Spleen (tissue), 11 donors: Measurements from ENCODE around the gene PTPN7. TPM values are rescaled to one million over a fixed set of nuclear protein-coding genes. Genes with fewer than 3 reads are reported as not detected.
"Not testable (repeated sequence)": the region's sequence is repeated elsewhere in the genome, so short reads cannot be mapped to it uniquely, and the experiment has no call there.

Source experiments
- DNase-seq: peaks from one replicate; pipeline ENCODE4 v3.0.0-alpha.2; 2020
- H3K27ac ChIP-seq, 8 donors: fragments of 200-600 bp; sonication (generic) in 7 of 8; 1 replicate in 4 of 8; 2 replicates in 4 of 8; pipeline versions ENCODE4 v1.5.0 to v1.8.0; 2016 to 2021; ENCODE audit warnings: inconsistent platforms in 4 of 8, mild to moderate bottlenecking in 4 of 8, moderate library complexity in 1 of 8
- H3K27me3 ChIP-seq, 7 donors: fragments of 200-600 bp; sonication (generic) in 6 of 7; replicated peaks in 1 of 7; 1 replicate in 4 of 7; 2 replicates in 3 of 7; pipeline versions ENCODE4 v1.5.0 to v1.8.0; 2016 to 2021; ENCODE audit warnings: inconsistent platforms in 3 of 7, mild to moderate bottlenecking in 1 of 7
- H3K36me3 ChIP-seq, 6 donors: fragments of 200-600 bp; sonication (generic) in 5 of 6; 1 replicate in 4 of 6; 2 replicates in 2 of 6; pipeline versions ENCODE4 v1.5.0 to v1.8.0; 2016 to 2021; ENCODE audit warnings: inconsistent platforms in 2 of 6
- H3K4me1 ChIP-seq, 6 donors: fragments of 200-600 bp; sonication (generic) in 5 of 6; 1 replicate in 3 of 6; 2 replicates in 3 of 6; pipeline versions ENCODE4 v1.5.0 to v1.8.0; 2016 to 2021; ENCODE audit warnings: inconsistent platforms in 3 of 6
- H3K4me3 ChIP-seq, 8 donors: fragments of 200-600 bp; sonication (generic) in 7 of 8; 1 replicate in 4 of 8; 2 replicates in 4 of 8; pipeline versions ENCODE4 v1.5.0 to v1.8.0; 2016 to 2021; ENCODE audit warnings: inconsistent platforms in 4 of 8, mild to moderate bottlenecking in 4 of 8, moderate library complexity in 2 of 8
- H3K9me3 ChIP-seq, 8 donors: fragments of 200-600 bp; sonication (generic) in 7 of 8; 1 replicate in 4 of 8; 2 replicates in 4 of 8; pipeline versions ENCODE4 v1.5.0 to v1.8.0; 2016 to 2021; ENCODE audit warnings: inconsistent platforms in 4 of 8
- POLR2A ChIP-seq, 3 donors: fragments of 450-650 bp; IDR thresholded peaks; one replicate each; pipeline ENCODE4 v1.5.1; 2017; ENCODE audit warnings: antibody characterized with exemption in 3 of 3, mild to moderate bottlenecking in 1 of 3
- POLR2AphosphoS5 ChIP-seq, 3 donors: sonication (generic); formaldehyde crosslinking; IDR thresholded peaks; one replicate each; pipeline ENCODE4 v1.5.1; 2017; ENCODE audit warnings: antibody characterized with exemption in 3 of 3
- WGBS, 5 donors: extraction: QIAGEN DNeasy Blood & Tissue Kit in 3 of 5; methylation state at CpG; one replicate each; pipeline versions ENCODE4 v1.1.5 to v1.1.7; 2013 to 2018; 5-methylcytosine and 5-hydroxymethylcytosine counted together
- intact Hi-C: fragments of 100-400 bp; cut with DNase I; formaldehyde crosslinking; loops from one replicate; pipeline ENCODE4 v1.15.0; 2023; ENCODE audit warnings: low total_unique reads
- polyA plus RNA-seq, 3 donors: library from polyadenylated mRNA; stranded (reverse); fragments of 200-250 nt; gene quantifications; one replicate each; pipeline ENCODE4 v1.2.1, GENCODE V29; 2013
- total RNA-seq, 7 donors: library from RNA; depleted of rRNA in 3 of 7; stranded (reverse); fragments of >200 nt in 3 of 7; fragmentation: NEBNext Ultra II Directional in 4 of 7; extraction: Animal tissue kit (Norgen Biotek cat#: 25700) in 4 of 7; gene quantifications; one replicate each; pipeline versions ENCODE4 v1.1.0 to v1.2.1, GENCODE V29; 2016 to 2021
- TF ChIP-seq, protein P1 (sequence below), 11 experiments: fragments of 200-600 bp in 7 of 11; fragments of 450-650 bp in 4 of 11; sonication (generic) in 4 of 11; IDR thresholded peaks in 8 of 11; conservative IDR thresholded peaks in 3 of 11; 1 replicate in 7 of 11; 2 replicates in 4 of 11; pipeline versions ENCODE4 v1.4.0 to v1.8.0; 2016 to 2021; ENCODE audit warnings: antibody characterized with exemption in 11 of 11, inconsistent platforms in 4 of 11, mild to moderate bottlenecking in 1 of 11
- donor health status: healthy with polysubstance abuse.
- donor health status: DM: no; HTN: no; CAD: no; lungs with moderate emphysema.
- donor health status: DM: no; HTN: no; CAD: no.
- donor health status: Bipolar disorder and iron deficiency.
- donor health status: healthy.
- donor health status: DM: no; HTN: no; CAD: no.
- donor health status: DM: yes; HTN: yes; CAD: no.

PTPN7 gene
- total and polyA plus RNA-seq, 10 donors = 27.8 to 49.0 (median 40.3) TPM

DNA sequence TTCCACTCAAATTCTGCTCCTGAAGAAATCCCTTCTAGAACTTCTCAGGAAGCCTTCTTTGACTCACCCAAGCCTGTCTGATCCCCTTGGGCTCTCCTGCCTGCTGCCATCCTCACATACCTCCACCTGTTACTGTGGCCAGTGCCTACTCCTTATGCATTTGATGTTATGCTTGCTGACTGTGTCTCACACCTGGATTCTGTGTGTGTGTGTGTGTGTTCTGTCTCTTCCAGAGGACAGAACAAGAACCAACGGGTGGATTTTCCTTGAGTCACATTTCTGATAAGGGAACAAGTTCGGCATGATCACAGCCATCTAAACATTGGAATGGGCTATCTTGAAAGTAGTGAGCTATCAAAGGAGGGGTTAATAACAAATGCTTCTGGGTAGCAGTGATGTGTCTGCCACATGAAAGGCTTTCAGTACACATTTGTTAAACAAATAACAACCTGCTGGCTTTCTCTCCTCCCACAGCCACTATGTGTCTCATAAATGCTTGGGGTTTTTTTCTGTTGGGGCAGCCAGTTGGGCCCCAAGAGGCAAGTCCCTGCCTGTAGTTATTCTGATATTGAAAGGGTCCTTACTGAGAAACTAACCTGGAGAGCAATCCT lies 46.6 kb downstream of the PTPN7 start:
- H3K27me3 ChIP-seq = peaks cover 0 to 4% (median 0%) of the 10 kb centered on the region in 7 donors
- 71 to 85% (median 83%) methylated on average over 2 of the region's 2 CpGs for WGBS, 5 donors
- no peaks in the 10 kb centered on the region for H3K4me1 ChIP-seq
- H3K4me3 ChIP-seq = no peak overlapping the region
- no peak overlapping the region for H3K27ac ChIP-seq
- DNase-seq = no peak
- H3K36me3 ChIP-seq = no peaks in the 10 kb centered on the region
- intact Hi-C loops = no loop called here
- TF ChIP-seq POLR2A (IDR thresholded peaks at IDR 0.05) = no peak
- TF ChIP-seq POLR2AphosphoS5 (IDR thresholded peaks at IDR 0.05) = no peak
- TF ChIP-seq, protein P1, sequence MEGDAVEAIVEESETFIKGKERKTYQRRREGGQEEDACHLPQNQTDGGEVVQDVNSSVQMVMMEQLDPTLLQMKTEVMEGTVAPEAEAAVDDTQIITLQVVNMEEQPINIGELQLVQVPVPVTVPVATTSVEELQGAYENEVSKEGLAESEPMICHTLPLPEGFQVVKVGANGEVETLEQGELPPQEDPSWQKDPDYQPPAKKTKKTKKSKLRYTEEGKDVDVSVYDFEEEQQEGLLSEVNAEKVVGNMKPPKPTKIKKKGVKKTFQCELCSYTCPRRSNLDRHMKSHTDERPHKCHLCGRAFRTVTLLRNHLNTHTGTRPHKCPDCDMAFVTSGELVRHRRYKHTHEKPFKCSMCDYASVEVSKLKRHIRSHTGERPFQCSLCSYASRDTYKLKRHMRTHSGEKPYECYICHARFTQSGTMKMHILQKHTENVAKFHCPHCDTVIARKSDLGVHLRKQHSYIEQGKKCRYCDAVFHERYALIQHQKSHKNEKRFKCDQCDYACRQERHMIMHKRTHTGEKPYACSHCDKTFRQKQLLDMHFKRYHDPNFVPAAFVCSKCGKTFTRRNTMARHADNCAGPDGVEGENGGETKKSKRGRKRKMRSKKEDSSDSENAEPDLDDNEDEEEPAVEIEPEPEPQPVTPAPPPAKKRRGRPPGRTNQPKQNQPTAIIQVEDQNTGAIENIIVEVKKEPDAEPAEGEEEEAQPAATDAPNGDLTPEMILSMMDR (IDR thresholded peaks at IDR 0.05 in 8 of 11, conservative IDR thresholded peaks at IDR 0.05 in 3 of 11) = no peak
- H3K9me3 ChIP-seq = no peaks in the 10 kb centered on the region

DNA sequence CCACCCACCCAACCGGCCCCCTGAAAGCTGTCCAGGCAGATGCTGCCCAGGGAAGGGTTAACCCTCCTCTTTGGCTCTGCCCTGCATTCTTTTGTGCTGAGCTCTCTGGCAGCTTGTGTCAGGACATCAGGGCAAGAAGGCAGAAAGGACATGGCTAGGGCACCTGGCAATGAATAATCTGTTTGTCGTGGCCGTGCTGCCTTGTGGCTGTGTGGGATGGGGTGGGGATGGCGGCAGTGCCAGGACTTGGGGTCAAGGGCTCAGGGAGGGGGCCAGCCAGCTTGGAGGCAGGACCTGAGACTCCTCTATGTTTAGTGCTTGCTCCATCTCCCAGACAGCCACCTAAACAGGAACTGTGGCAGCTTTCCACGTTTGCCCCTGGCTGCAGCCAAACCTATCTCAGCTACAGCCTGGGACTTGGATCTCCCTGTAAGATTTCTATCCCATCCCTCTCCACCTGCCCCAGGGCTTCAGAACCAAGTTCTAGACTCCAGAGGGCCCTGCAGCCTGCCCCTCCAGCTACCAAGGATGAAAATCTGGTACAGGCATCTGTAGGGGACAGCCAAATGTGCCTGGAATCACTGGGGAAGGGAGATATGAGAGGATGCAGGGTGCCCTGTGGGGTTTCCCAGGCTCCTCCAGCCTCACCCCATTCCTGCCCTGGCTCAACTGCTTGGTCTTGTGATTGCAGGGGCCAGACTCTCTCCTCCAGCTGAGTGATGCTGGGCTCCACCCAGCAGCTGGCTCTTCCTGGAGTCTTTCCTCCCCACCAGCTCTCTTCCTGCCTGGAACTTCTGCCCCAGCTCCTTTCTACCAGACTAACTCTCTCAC lies 47.3 kb downstream of the PTPN7 start:
- TF ChIP-seq POLR2AphosphoS5 (IDR thresholded peaks at IDR 0.05) = no peak
- Histone ChIP-seq H3K27me3 (peaks cover 0 to 3% (median 0%) of the 10 kb centered on the region in 7 donors), H3K27ac (no peak overlapping the region), H3K9me3 (no peaks in the 10 kb centered on the region), H3K4me1 (no peaks in the 10 kb centered on the region), H3K4me3 (no peak overlapping the region), H3K36me3 (no peaks in the 10 kb centered on the region)
- intact Hi-C loops = no loop called here
- no peak for DNase-seq
- WGBS, 5 donors = 44 to 58% (median 52%) methylated on average over 5 of the region's 5 CpGs

DNA sequence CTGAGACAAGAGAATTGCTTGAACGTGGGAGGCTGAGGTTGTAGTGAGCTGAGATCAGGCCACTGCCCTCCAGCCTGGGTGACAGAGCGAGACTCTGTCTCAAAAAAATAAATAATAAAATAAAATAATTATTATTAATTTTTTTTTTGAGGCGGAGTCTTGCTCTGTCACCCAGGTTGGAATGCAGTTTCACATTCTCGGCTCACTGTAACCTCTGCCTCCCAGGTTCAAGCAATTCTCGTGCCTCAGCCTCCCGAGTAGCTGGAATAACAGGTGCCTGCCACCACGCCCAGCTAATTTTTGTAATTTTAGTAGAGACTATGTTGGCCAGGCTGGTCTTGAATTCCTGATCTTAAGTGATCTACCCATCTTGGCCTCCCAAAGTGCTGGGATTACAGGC lies 48.8 kb downstream of the PTPN7 start:
- H3K27me3 ChIP-seq, intact Hi-C loops, DNase-seq, H3K27ac ChIP-seq, H3K4me3 ChIP-seq, H3K36me3 ChIP-seq, H3K4me1 ChIP-seq, H3K9me3 ChIP-seq: not testable (repeated sequence)
- WGBS, 5 donors = 89 to 96% (median 92%) methylated on average over 7 of the region's 7 CpGs

DNA sequence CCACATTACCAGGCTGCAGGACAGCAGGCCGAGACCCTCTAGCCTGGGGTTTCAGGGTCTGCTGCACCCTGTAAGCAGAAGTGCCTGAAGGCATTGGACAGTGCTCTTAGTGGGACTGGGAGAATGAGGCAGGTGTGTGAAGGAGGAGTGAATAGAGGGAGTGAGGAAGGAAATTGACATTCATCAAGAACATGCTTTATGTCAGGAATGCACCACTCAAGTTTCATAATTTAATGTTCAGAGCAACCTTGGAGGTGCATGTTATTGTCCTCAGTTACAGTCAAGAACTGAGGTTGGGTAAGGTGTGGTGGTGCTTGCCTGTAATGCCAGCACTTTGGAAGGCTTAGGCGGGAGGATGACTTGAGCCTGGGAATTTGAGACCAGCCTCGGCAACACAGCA lies 49.4 kb downstream of the PTPN7 start:
- Histone ChIP-seq H3K27ac (no peak overlapping the region), H3K9me3 (no peaks in the 10 kb centered on the region), H3K4me3 (no peak overlapping the region), H3K36me3 (no peaks in the 10 kb centered on the region), H3K4me1 (peaks cover 0 to 7% (median 0%) of the 10 kb centered on the region in 6 donors), H3K27me3 (peaks cover 0 to 3% (median 0%) of the 10 kb centered on the region in 7 donors)
- WGBS, 5 donors = 83 to 97% (median 91%) methylated on average over 3 of the region's 3 CpGs
- intact Hi-C loops = no loop called here
- TF ChIP-seq POLR2AphosphoS5 (IDR thresholded peaks at IDR 0.05) = no peak
- no peak for TF ChIP-seq POLR2A (IDR thresholded peaks at IDR 0.05)
- TF ChIP-seq, protein P1 (IDR thresholded peaks at IDR 0.05 in 8 of 11, conservative IDR thresholded peaks at IDR 0.05 in 3 of 11) = no peak
- no peak for DNase-seq
